ENCODE data around the gene FAM185A.
"Not testable (repeated sequence)": the region's sequence is repeated elsewhere in the genome, so short reads cannot be mapped to it uniquely, and the experiment has no call there.

Gene FAM185A

GRCh38 chr7:102833343-102833742, 84.5 kb downstream of the FAM185A start:
- H3K9me3 Mint-ChIP-seq = no peaks in the 10 kb centered on the region
- ATAC-seq (replicated peaks) (no peak), DNase-seq (no peak)
- H3K27ac Mint-ChIP-seq = no peak overlapping the region
- H3K36me3 Mint-ChIP-seq = peaks cover 11 to 35% of the 10 kb centered on the region in 2 donors
- H3K27me3 Mint-ChIP-seq = no peaks in the 10 kb centered on the region
- no peak overlapping the region for H3K4me3 Mint-ChIP-seq
- H3K4me1 Mint-ChIP-seq = peaks cover 0 to 5% of the 10 kb centered on the region in 2 donors

DNA sequence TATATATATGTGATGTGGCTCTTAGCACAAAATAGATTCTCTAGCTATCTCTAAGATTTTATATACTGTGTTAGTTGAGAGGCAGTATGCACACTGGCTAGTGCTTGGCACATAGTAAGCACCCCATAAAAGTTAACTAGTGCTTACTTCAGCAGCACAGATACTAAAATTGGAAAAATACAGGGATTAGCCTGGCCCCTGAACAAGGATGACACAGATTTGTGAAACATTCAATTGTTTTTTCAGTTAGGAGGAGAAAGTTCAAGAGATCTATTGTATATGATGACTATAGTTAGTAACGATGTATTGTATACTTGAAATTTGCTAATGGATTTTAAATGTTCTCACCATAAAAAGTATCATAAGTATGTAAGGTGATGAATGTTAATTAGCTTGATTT, 85.7 kb downstream of the FAM185A start:
- Mint-ChIP-seq H3K27me3 (no peaks in the 10 kb centered on the region), H3K9me3 (no peaks in the 10 kb centered on the region), H3K27ac (no peak overlapping the region), H3K4me3 (no peak overlapping the region), H3K4me1 (peaks cover 0 to 5% of the 10 kb centered on the region in 2 donors), H3K36me3 (peaks cover 9 to 36% of the 10 kb centered on the region in 2 donors)
- DNase-seq (no peak), ATAC-seq (replicated peaks) (no peak)

DNA sequence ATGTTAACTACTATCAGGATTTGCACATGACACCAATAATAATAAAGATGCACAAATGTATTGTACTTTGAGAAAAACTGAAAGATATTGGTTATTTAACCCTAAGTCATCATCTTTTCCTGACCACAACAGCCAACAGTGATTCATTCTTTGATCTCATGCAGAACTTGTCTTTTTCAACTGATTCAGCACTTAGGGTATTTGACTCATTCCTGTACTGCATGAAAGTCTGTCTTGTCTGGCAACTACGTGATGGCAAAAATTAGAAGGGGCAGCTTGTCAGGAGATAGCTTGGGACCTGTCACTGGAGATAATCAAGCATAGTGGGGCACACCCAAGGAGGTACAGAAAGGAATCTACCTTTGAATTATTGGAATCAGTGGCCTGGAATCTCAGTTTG, 86.2 kb downstream of the FAM185A start:
- ATAC-seq (replicated peaks) (peak; percentile 74 to 94), DNase-seq (peak; percentile 2)
- Mint-ChIP-seq H3K4me1 (peaks cover 0 to 5% of the 10 kb centered on the region in 2 donors), H3K36me3 (peaks cover 8 to 33% of the 10 kb centered on the region in 2 donors), H3K27me3 (no peaks in the 10 kb centered on the region), H3K27ac (no peak overlapping the region), H3K9me3 (no peaks in the 10 kb centered on the region), H3K4me3 (no peak overlapping the region)

- Mint-ChIP-seq H3K9me3 (no peaks in the 10 kb centered on the region), H3K4me3 (no peak overlapping the region), H3K4me1 (peaks cover 0 to 8% of the 10 kb centered on the region in 2 donors), H3K36me3 (peaks cover 3 to 24% of the 10 kb centered on the region in 2 donors), H3K27ac (no peak overlapping the region), H3K27me3 (no peaks in the 10 kb centered on the region)
- no peak for ATAC-seq (replicated peaks)
- DNase-seq = no peak
Observed at GRCh38 chr7:102836191-102836919, 87.6 kb downstream of the FAM185A start.

DNA sequence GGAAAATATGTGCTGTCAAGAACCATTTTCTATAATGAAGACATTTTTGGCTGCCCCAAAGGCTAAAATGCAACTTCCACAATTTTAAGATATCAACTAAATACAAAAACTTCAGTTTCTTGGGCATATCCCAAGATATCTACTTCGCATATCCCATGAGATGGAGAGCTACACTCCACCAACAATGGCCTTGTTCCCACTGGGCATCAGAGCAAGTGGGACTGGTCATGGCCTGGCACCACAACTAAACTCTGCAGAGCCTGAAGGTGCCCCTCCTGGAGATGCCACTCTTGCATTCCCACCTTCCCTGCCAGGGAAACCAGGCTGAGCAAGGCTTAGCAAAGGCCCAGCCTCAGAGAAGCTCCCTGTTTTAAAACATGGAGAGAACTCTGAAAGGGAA, 88.2 kb downstream of the FAM185A start:
- peaks cover 0 to 25% of the 10 kb centered on the region in 2 donors for H3K36me3 Mint-ChIP-seq

DNA sequence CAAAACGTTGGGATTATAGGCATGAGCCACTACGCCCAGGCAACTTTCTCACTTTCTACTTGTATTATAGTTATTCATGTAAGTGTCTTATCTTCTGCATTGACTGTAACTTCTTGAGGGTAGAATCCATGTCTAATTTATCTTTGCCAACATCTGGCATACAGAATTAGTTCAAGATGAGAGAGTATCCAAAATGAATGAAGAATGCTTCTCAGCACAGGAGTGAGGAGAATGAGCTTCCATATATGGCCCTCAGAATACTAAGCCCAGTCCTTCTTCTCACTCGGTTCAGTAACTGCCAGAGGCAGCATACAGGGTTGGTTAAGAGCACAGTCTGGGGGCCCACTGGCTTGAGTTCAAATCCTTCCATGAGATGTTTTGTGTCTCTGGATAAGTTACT, 89.0 kb downstream of the FAM185A start:
- Mint-ChIP-seq H3K4me3 (no peak overlapping the region), H3K9me3 (no peaks in the 10 kb centered on the region), H3K27me3 (no peaks in the 10 kb centered on the region), H3K4me1 (peaks cover 0 to 8% of the 10 kb centered on the region in 2 donors), H3K36me3 (peaks cover 0 to 31% of the 10 kb centered on the region in 2 donors), H3K27ac (no peak overlapping the region)
- no peak for DNase-seq
- ATAC-seq (replicated peaks) = no peak

More for the DNA sequence above, 88.2 kb downstream of the FAM185A start:
- no peak overlapping the region for H3K27ac Mint-ChIP-seq
- H3K4me1 Mint-ChIP-seq = peaks cover 0 to 8% of the 10 kb centered on the region in 2 donors
- no peaks in the 10 kb centered on the region for H3K9me3 Mint-ChIP-seq
- no peaks in the 10 kb centered on the region for H3K27me3 Mint-ChIP-seq
- H3K4me3 Mint-ChIP-seq = no peak overlapping the region
- DNase-seq (no peak), ATAC-seq (replicated peaks) (no peak)

GRCh38 chr7:102838572-102839101, 89.8 kb downstream of the FAM185A start:
- H3K27ac Mint-ChIP-seq; DNase-seq; H3K27me3 Mint-ChIP-seq; H3K9me3 Mint-ChIP-seq; H3K4me1 Mint-ChIP-seq; H3K4me3 Mint-ChIP-seq; ATAC-seq (replicated peaks): not testable (repeated sequence)
- H3K36me3 Mint-ChIP-seq = peaks cover 0 to 28% of the 10 kb centered on the region in 2 donors

- H3K27ac Mint-ChIP-seq = peak overlapping the region; percentile 37
- H3K27me3 Mint-ChIP-seq = no peaks in the 10 kb centered on the region
- DNase-seq (no peak), ATAC-seq (replicated peaks) (peak; percentile 48 to 56)
- H3K9me3 Mint-ChIP-seq = no peaks in the 10 kb centered on the region
- no peak overlapping the region for H3K4me3 Mint-ChIP-seq
- H3K4me1 Mint-ChIP-seq = peaks cover 7 to 8% of the 10 kb centered on the region in 2 donors
- peaks cover 0 to 28% of the 10 kb centered on the region in 2 donors for H3K36me3 Mint-ChIP-seq
Observed at GRCh38 chr7:102840404-102840803, 91.6 kb downstream of the FAM185A start.

GRCh38 chr7:102841290-102841689, 92.5 kb downstream of the FAM185A start:
- Mint-ChIP-seq H3K27ac (no peak overlapping the region), H3K27me3 (no peaks in the 10 kb centered on the region), H3K4me1 (peaks cover 7 to 8% of the 10 kb centered on the region in 2 donors), H3K4me3 (no peak overlapping the region), H3K9me3 (no peaks in the 10 kb centered on the region), H3K36me3 (peaks cover 0 to 26% of the 10 kb centered on the region in 2 donors)
- no peak for ATAC-seq (replicated peaks)
- no peak for DNase-seq

- H3K36me3 Mint-ChIP-seq = peaks cover 0 to 18% of the 10 kb centered on the region in 2 donors
- no peak for ATAC-seq (replicated peaks)
- no peak overlapping the region for H3K27ac Mint-ChIP-seq
- DNase-seq = no peak
- no peak overlapping the region for H3K4me3 Mint-ChIP-seq
- no peaks in the 10 kb centered on the region for H3K9me3 Mint-ChIP-seq
- H3K4me1 Mint-ChIP-seq = peaks cover 7 to 8% of the 10 kb centered on the region in 2 donors
- H3K27me3 Mint-ChIP-seq = no peaks in the 10 kb centered on the region
Observed at GRCh38 chr7:102842284-102842683, 93.5 kb downstream of the FAM185A start.

DNA sequence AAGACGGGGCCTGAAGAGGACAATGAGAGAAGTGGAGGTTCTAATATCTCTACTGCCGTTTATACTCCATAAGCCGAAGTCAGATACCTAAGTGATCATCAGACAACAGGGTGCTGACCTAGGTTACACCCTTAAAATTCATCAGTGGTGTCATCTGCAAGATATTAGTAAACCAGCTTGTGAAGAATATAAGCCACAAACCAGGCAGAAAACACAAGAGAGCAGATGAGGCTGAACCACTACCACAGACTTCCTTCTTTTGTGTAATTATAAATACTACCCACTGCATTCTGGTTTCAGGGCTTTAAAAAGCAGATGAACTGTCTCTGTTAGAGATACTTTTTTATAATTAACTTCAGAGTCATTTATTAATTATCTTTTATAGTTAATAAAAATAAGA, 95.1 kb downstream of the FAM185A start:
- peaks cover 0 to 11% of the 10 kb centered on the region in 2 donors for H3K36me3 Mint-ChIP-seq
- H3K4me1 Mint-ChIP-seq = peaks cover 7 to 8% of the 10 kb centered on the region in 2 donors
- DNase-seq = no peak
- H3K27ac Mint-ChIP-seq = no peak overlapping the region
- H3K9me3 Mint-ChIP-seq = no peaks in the 10 kb centered on the region
- no peaks in the 10 kb centered on the region for H3K27me3 Mint-ChIP-seq
- peak; percentile 69 to 93 for ATAC-seq (replicated peaks)
- H3K4me3 Mint-ChIP-seq = no peak overlapping the region

DNA sequence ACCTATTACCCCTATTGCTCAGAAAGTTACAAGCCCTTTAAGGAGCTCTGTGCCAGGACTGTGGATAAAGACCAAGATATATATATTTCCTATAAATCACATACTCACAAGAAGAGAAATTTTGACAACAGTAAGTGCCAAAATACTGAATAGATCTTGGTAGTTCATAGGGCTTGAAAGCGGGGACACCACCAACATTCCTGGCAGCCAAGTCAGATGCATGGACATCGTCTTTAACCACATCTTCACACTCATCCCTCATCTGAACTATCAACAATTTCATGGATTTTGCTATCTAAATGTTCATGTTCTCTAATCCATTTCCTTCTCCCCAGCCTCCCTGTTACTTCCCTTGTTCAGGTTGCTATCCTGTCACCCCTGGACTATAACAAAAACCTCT, 96.5 kb downstream of the FAM185A start:
- Mint-ChIP-seq H3K27ac (no peak overlapping the region), H3K4me3 (no peak overlapping the region), H3K36me3 (peaks cover 0 to 7% of the 10 kb centered on the region in 2 donors), H3K4me1 (peaks cover 7 to 8% of the 10 kb centered on the region in 2 donors), H3K27me3 (no peaks in the 10 kb centered on the region), H3K9me3 (no peaks in the 10 kb centered on the region)
- DNase-seq (no peak), ATAC-seq (replicated peaks) (no peak)

- Mint-ChIP-seq H3K27me3 (no peaks in the 10 kb centered on the region), H3K27ac (no peak overlapping the region), H3K36me3 (peaks cover 9 to 14% of the 10 kb centered on the region in 2 donors), H3K4me3 (no peak overlapping the region), H3K9me3 (peaks cover 5 to 16% of the 10 kb centered on the region in 2 donors), H3K4me1 (peaks cover 2 to 4% of the 10 kb centered on the region in 2 donors)
- no peak for ATAC-seq (replicated peaks)
- no peak for DNase-seq
Observed at GRCh38 chr7:102849079-102849478, 100.3 kb downstream of the FAM185A start.

DNA sequence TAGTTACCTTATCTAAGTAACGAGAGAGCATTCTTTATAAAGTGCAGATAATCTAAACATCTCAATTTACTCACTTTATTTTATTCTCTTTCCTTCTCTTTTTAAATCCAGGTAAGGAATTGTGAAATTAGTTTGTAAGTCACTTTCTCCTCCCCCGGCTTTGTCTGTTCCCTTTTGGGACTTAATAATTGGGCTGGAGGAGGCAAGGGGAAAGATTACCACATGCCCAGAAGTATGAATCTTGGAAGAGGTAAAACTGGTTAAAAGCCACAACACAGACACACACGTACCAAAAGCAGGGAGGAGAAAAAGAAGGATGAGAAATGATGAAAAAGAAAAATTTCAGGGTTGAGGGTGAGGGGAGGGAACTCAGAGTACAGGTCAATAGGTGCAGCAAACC, 100.7 kb downstream of the FAM185A start:
- Mint-ChIP-seq H3K4me1 (no peaks in the 10 kb centered on the region), H3K4me3 (no peak overlapping the region), H3K36me3 (peaks cover 9 to 14% of the 10 kb centered on the region in 2 donors), H3K9me3 (peaks cover 5 to 16% of the 10 kb centered on the region in 2 donors), H3K27ac (no peak overlapping the region), H3K27me3 (no peaks in the 10 kb centered on the region)
- DNase-seq (no peak), ATAC-seq (replicated peaks) (no peak)

DNA sequence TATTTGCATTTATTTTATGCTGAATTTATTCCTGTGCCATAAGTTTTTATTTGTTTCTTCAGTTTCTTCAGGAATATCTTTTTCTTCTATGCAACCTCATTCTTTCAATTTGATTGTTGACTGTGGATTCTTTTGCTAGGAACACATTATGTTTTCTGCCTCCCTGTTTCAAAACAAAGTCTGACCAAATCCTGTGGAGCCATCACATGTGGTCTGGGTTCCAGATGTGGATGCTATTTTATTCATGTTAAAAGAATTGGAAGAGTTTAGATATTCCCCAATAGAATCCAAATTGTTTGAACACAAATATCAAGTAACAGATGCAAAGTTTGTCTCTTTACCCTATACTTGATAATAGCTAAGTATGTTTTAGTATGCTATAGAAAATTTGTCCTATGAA, 107.2 kb downstream of the FAM185A start:
- no peaks in the 10 kb centered on the region for H3K4me1 Mint-ChIP-seq
- peaks cover 5 to 16% of the 10 kb centered on the region in 2 donors for H3K9me3 Mint-ChIP-seq
- DNase-seq (no peak), ATAC-seq (replicated peaks) (no peak)
- H3K4me3 Mint-ChIP-seq = no peak overlapping the region
- peaks cover 12 to 14% of the 10 kb centered on the region in 2 donors for H3K36me3 Mint-ChIP-seq
- no peak overlapping the region for H3K27ac Mint-ChIP-seq
- no peaks in the 10 kb centered on the region for H3K27me3 Mint-ChIP-seq

Data from stimulated activated naive B cell treated with anti-CD40 and anti-IgM and Interleukin-4, amounts not matched to agents 10 μg/mL and 1 μg/mL and 100 μg/mL, for 72 hours (primary cell).